Fibroblast of lung (primary cell): Measurements from ENCODE around the gene MAP2K2. TPM values are rescaled to one million over a fixed set of nuclear protein-coding genes. Genes with fewer than 3 reads are reported as not detected.
A peak's percentile ranks its signal among the peaks of the same experiment; 100 is the strongest.

Experiments
- DNase-seq, 2 donors: peaks; one replicate each; pipeline versions ENCODE4 v3.0.0 to v3.0.0-alpha.2; 2010; ENCODE audit warnings: low read depth in 2 of 2
- H2AFZ ChIP-seq: 2 replicates; pipeline ENCODE4 v1.5.1; 2012; ENCODE audit warnings: low read length, control low read depth, inconsistent platforms
- H3K27ac ChIP-seq: 2 replicates; pipeline ENCODE4 v1.5.1; 2011; ENCODE audit warnings: low read length, control low read depth; ENCODE audit not compliant: insufficient read depth
- H3K27me3 ChIP-seq: 2 replicates; pipeline ENCODE4 v1.5.1; 2011; ENCODE audit warnings: mild to moderate bottlenecking, low read length; ENCODE audit not compliant: control insufficient read depth, insufficient read depth
- H3K36me3 ChIP-seq: 2 replicates; pipeline ENCODE4 v1.5.1; 2011; ENCODE audit warnings: low read length; ENCODE audit not compliant: control insufficient read depth, insufficient read depth
- H3K4me1 ChIP-seq: 2 replicates; pipeline ENCODE4 v1.5.1; 2011; ENCODE audit warnings: low read length; ENCODE audit not compliant: control insufficient read depth, insufficient read depth; ENCODE audit errors: extremely low read depth
- H3K4me2 ChIP-seq: 2 replicates; pipeline ENCODE4 v1.5.1; 2011; ENCODE audit warnings: low read length, control low read depth; ENCODE audit not compliant: insufficient read depth; ENCODE audit errors: extremely low read depth
- H3K4me3 ChIP-seq, 4 experiments: fragments of 200-600 bp in 1 of 4; sonication (generic) in 1 of 4; replicated peaks in 1 of 4; 2 replicates each; pipeline ENCODE4 v1.5.1; 2011 to 2016; ENCODE audit warnings: low read length in 4 of 4, low read depth in 3 of 4, mild to moderate bottlenecking in 3 of 4, control low read depth in 2 of 4, inconsistent platforms in 1 of 4, mixed read lengths in 1 of 4; ENCODE audit not compliant: insufficient read depth in 1 of 4; ENCODE audit errors: control extremely low read depth in 1 of 4
- H3K79me2 ChIP-seq: 2 replicates; pipeline ENCODE4 v1.5.1; 2012; ENCODE audit warnings: mild to moderate bottlenecking, low read length, inconsistent platforms; ENCODE audit not compliant: control insufficient read depth, insufficient read depth
- H3K9ac ChIP-seq: 2 replicates; pipeline ENCODE4 v1.5.1; 2011; ENCODE audit warnings: mild to moderate bottlenecking, low read length, control low read depth; ENCODE audit not compliant: insufficient read depth
- H3K9me3 ChIP-seq: 2 replicates; pipeline ENCODE4 v1.5.1; 2012; ENCODE audit warnings: low read depth, low read length; ENCODE audit not compliant: control insufficient read depth, insufficient read depth
- H4K20me1 ChIP-seq: 2 replicates; pipeline ENCODE4 v1.5.1; 2011; ENCODE audit warnings: low read length; ENCODE audit not compliant: control insufficient read depth, insufficient read depth; ENCODE audit errors: extremely low read depth
- EZH2 ChIP-seq: IDR thresholded peaks from 2 replicates; pipeline ENCODE4 v1.5.1; 2012; ENCODE audit warnings: low read length, control low read depth, mild to moderate bottlenecking; ENCODE audit errors: missing control alignments
- polyA plus RNA-seq, 2 donors: library from polyadenylated mRNA; depleted of rRNA in 1 of 2; stranded (reverse) in 1 of 2; unstranded in 1 of 2; fragments of >200 nt; gene quantifications; 2 replicates each; pipeline ENCODE4 v1.2.1, GENCODE V29; 2011 to 2012; ENCODE audit warnings: missing spikeins in 1 of 2
- total RNA-seq: library from RNA; depleted of rRNA; stranded (reverse); fragments of >200 nt; gene quantifications from 2 replicates; pipeline ENCODE4 v1.2.1, GENCODE V29; 2014
- TF ChIP-seq, protein P1 (sequence below), 2 donors: IDR thresholded peaks in 1 of 2; conservative IDR thresholded peaks in 1 of 2; 1 replicate in 1 of 2; 2 replicates in 1 of 2; pipeline ENCODE4 v1.5.1; 2011 to 2012; ENCODE audit warnings: low read length in 2 of 2, control low read depth in 1 of 2, inconsistent platforms in 1 of 2, low read depth in 1 of 2, mild to moderate bottlenecking in 1 of 2

The MAP2K2 gene
- total and polyA plus RNA-seq, 2 donors (not counting 1 experiment from before 2014, with no cell fraction given) = 61.6 to 159 TPM

DNA sequence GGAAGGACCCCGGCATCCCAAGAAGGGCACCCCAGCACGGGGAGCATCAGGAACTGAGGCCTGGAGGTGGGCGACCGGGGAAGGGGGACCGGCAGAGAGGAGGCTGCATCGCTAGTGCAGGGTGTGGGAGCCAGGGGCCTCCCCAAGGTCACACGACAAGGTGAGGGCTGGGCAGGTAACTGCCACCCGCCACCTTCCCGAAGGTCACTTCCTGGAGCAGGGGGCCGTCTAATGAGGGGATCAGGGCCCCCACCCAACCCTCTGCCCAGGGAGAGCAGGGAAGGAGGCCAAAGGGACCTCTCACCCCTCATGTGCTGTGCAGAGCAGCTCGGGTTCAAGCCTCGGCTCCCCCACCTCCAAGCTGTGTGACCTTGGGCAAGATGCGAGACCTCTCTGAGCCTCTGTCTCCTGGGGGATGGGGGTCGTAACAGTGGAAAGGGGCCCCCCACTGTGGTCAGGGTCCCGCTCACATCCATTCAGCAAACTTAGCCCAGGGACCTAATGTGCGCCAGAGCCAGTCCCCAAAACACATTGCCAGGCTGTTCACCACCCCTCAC, 63.2 kb downstream of the MAP2K2 start:
- Histone ChIP-seq H3K27me3 (no peaks in the 10 kb centered on the region), H2AFZ (no peak overlapping the region), H3K79me2 (peaks cover 93% of the 10 kb centered on the region), H3K36me3 (peaks cover 9% of the 10 kb centered on the region), H3K27ac (peak overlapping the region; percentile 93), H3K4me3 (peak overlapping the region in 1 of 4 experiments; percentile 46), H3K9ac (peak overlapping the region; percentile 20), H3K4me2 (peak overlapping the region; percentile 59), H3K9me3 (no peaks in the 10 kb centered on the region), H4K20me1 (no peaks in the 10 kb centered on the region), H3K4me1 (peaks cover 52% of the 10 kb centered on the region)
- TF ChIP-seq, protein P1, sequence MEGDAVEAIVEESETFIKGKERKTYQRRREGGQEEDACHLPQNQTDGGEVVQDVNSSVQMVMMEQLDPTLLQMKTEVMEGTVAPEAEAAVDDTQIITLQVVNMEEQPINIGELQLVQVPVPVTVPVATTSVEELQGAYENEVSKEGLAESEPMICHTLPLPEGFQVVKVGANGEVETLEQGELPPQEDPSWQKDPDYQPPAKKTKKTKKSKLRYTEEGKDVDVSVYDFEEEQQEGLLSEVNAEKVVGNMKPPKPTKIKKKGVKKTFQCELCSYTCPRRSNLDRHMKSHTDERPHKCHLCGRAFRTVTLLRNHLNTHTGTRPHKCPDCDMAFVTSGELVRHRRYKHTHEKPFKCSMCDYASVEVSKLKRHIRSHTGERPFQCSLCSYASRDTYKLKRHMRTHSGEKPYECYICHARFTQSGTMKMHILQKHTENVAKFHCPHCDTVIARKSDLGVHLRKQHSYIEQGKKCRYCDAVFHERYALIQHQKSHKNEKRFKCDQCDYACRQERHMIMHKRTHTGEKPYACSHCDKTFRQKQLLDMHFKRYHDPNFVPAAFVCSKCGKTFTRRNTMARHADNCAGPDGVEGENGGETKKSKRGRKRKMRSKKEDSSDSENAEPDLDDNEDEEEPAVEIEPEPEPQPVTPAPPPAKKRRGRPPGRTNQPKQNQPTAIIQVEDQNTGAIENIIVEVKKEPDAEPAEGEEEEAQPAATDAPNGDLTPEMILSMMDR (conservative IDR thresholded peaks at IDR 0.05 in 1 of 2, IDR thresholded peaks at IDR 0.05 in 1 of 2; ENCODE audit: low read depth in 1 of 2, low read length in 2 of 2) = no peak
- no peak for TF ChIP-seq EZH2
- no peak for DNase-seq

DNA sequence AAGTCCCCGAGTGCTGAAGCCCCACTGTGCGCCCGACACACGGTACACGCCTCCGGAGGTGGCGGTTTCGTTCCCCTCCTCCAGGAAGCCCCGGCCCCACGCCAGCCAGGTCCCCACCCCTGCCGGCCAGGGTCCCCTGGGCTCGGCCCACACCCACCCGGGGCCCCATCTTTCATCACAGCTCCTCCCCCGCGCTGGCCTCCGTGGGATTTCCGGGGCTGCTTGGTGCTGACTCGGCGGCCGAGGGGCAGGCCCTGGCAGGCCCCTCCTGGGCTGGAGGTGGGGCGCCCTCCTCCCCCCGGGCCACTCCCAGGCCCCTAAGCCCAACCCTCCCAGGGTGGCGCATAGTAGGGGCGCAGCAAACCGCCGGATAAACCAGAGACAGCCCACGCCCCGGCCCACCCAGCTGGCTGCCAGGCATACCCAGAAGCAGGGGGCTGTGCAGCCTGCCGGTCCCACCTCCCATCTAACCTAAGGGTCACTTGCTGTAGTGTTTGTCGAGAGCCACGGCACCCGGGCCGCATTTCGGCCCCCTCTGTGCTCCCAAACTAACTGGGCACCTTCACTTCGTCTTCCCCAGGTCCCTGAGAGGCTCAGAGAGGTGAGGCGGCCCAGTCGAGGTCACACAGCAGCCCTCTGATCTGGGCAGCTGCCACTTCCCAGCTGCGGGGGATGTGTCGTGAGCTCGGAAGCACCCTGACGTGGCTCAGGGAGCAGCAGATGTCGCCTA, 63.9 kb downstream of the MAP2K2 start:
- Histone ChIP-seq H3K9ac (peak overlapping the region; percentile 75), H3K27ac (peak overlapping the region; percentile 93), H3K27me3 (no peaks in the 10 kb centered on the region), H4K20me1 (no peaks in the 10 kb centered on the region), H3K4me3 (peak overlapping the region in 1 of 4 experiments; percentile 45), H3K4me1 (peaks cover 52% of the 10 kb centered on the region), H3K36me3 (peaks cover 10% of the 10 kb centered on the region), H2AFZ (no peak overlapping the region), H3K4me2 (peak overlapping the region; percentile 13), H3K9me3 (no peaks in the 10 kb centered on the region), H3K79me2 (peaks cover 96% of the 10 kb centered on the region)
- TF ChIP-seq EZH2 = no peak
- TF ChIP-seq, protein P1 (conservative IDR thresholded peaks at IDR 0.05 in 1 of 2, IDR thresholded peaks at IDR 0.05 in 1 of 2; ENCODE audit: low read depth in 1 of 2, low read length in 2 of 2) = no peak
- no peak for DNase-seq

DNA sequence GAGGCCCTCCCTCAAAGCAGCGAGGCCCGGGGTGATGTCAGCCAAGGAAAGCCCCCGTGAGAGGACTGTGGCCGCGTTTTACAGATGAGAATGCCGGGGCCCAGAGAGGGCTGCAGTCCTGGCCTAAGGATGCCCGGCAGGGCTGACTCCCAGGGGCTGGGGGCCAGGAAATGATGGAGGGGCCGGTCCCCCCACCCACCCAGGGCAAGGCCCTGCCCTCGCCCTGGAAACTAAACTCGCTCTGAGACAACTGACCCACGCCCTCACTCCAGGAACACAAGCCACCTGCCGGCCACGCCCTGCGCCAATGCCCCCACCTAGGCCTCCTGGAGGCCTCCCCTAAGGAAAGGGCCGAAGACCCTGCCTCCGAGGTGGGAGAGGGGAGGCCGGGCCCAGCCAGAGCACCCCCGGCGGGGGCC, 64.5 kb downstream of the MAP2K2 start:
- Histone ChIP-seq H3K27me3 (no peaks in the 10 kb centered on the region), H3K9me3 (no peaks in the 10 kb centered on the region), H3K79me2 (peaks cover 96% of the 10 kb centered on the region), H3K9ac (peak overlapping the region; percentile 75), H3K27ac (peak overlapping the region; percentile 93), H3K36me3 (peaks cover 14% of the 10 kb centered on the region), H3K4me1 (peaks cover 52% of the 10 kb centered on the region), H3K4me3 (peak overlapping the region in 3 of 4 experiments; percentile 4 to 45 (median 19)), H3K4me2 (peak overlapping the region; percentile 54), H2AFZ (no peak overlapping the region), H4K20me1 (no peaks in the 10 kb centered on the region)
- TF ChIP-seq, protein P1 (conservative IDR thresholded peaks at IDR 0.05 in 1 of 2, IDR thresholded peaks at IDR 0.05 in 1 of 2; ENCODE audit: low read depth in 1 of 2, low read length in 2 of 2) = no peak
- TF ChIP-seq EZH2 = no peak
- no peak for DNase-seq
